ENCODE data around the gene ZNF512.

GRCh38 chr2:27537287-27537686 is 45.6 kb upstream of the ZNF512 start:
- no peak for TF ChIP-seq CTCF (IDR thresholded peaks at IDR 0.05 in 8 of 11, conservative IDR thresholded peaks at IDR 0.05 in 3 of 11)
- no peak for TF ChIP-seq POLR2A (IDR thresholded peaks at IDR 0.05)
- TF ChIP-seq POLR2AphosphoS5 (IDR thresholded peaks at IDR 0.05), result no peak

Data from spleen (tissue), 7 donors.